WTC11 (cell line): Measurements from ENCODE around the gene FAM8A1. TPM values are rescaled to one million over a fixed set of nuclear protein-coding genes. Genes with fewer than 3 reads are reported as not detected.

Experiments used
- ATAC-seq: fragments of 200-7000 bp; cut with Tn5 transposase; 2 replicates; pipeline ENCODE4 v1.10.0; 2021; ENCODE audit warnings: mild to moderate bottlenecking, moderate library complexity
- CTCF ChIA-PET: fragments of 300-600 bp; sonication (Branson Sonifier 250); formaldehyde crosslinking; loops from one replicate; lab custom pipeline; 2021; ENCODE audit warnings: antibody characterized with exemption; lab: Charles Lee
- POLR2A ChIA-PET: fragments of 350-600 bp; sonication (Branson Sonifier 250); formaldehyde crosslinking; loops from one replicate; lab custom pipeline; 2021; ENCODE audit warnings: antibody characterized with exemption; lab: Charles Lee
- DNase-seq: peaks from one replicate; pipeline ENCODE4 v3.0.0; 2021; ENCODE audit warnings: low spot score
- H3K27ac Mint-ChIP-seq: 2 replicates; pipeline ENCODE4 v1.8.0; 2021; ENCODE audit warnings: mixed read lengths
- H3K27me3 Mint-ChIP-seq: 2 replicates; pipeline ENCODE4 v1.8.0; 2021; ENCODE audit warnings: low read depth, mild to moderate bottlenecking, moderate library complexity, mixed read lengths
- H3K36me3 Mint-ChIP-seq: 2 replicates; pipeline ENCODE4 v1.8.0; 2021; ENCODE audit warnings: mixed read lengths
- H3K4me1 Mint-ChIP-seq: 2 replicates; pipeline ENCODE4 v1.8.0; 2022; ENCODE audit warnings: mixed read lengths
- H3K4me3 Mint-ChIP-seq: 2 replicates; pipeline ENCODE4 v1.8.0; 2021; ENCODE audit warnings: mild to moderate bottlenecking, moderate library complexity, mixed read lengths
- H3K9me3 Mint-ChIP-seq: 2 replicates; pipeline ENCODE4 v1.8.0; 2021; ENCODE audit warnings: mixed read lengths
- AFF4 ChIP-seq: sonication (generic); formaldehyde crosslinking; IDR thresholded peaks from 2 replicates; pipeline ENCODE4 v1.8.1; 2023; ENCODE audit warnings: mild to moderate bottlenecking, missing genetic modification reagents, borderline replicate concordance
- ARID4B ChIP-seq: sonication (generic); formaldehyde crosslinking; IDR thresholded peaks from 2 replicates; pipeline ENCODE4 v1.8.0; 2023; ENCODE audit warnings: missing genetic modification reagents, mild to moderate bottlenecking, borderline replicate concordance
- CREB1 ChIP-seq: sonication (generic); formaldehyde crosslinking; IDR thresholded peaks from 2 replicates; pipeline ENCODE4 v1.8.0; 2023; ENCODE audit warnings: mild to moderate bottlenecking, missing genetic modification reagents
- E2F4 ChIP-seq: sonication (generic); formaldehyde crosslinking; IDR thresholded peaks from 2 replicates; pipeline ENCODE4 v1.8.1; 2022; ENCODE audit warnings: low read depth, mild to moderate bottlenecking, moderate library complexity, missing genetic modification reagents, borderline replicate concordance
- FOXJ3 ChIP-seq: sonication (generic); formaldehyde crosslinking; IDR thresholded peaks from 2 replicates; pipeline ENCODE4 v1.9.0; 2021; ENCODE audit warnings: missing genetic modification reagents, mild to moderate bottlenecking, borderline replicate concordance
- GABPB1 ChIP-seq: sonication (generic); formaldehyde crosslinking; IDR thresholded peaks from 2 replicates; pipeline ENCODE4 v1.8.1; 2023; ENCODE audit warnings: mild to moderate bottlenecking, missing genetic modification reagents
- IRF2 ChIP-seq: sonication (generic); formaldehyde crosslinking; IDR thresholded peaks from 2 replicates; pipeline ENCODE4 v1.8.0; 2022; ENCODE audit warnings: low read depth, missing genetic modification reagents, borderline replicate concordance
- JAZF1 ChIP-seq: fragments of 250-450 bp; sonication (Bioruptor Pico); IDR thresholded peaks from 2 replicates; pipeline ENCODE4 v1.9.0; 2021; ENCODE audit warnings: moderate library complexity, mild to moderate bottlenecking, inconsistent platforms
- KAT7 ChIP-seq: sonication (generic); formaldehyde crosslinking; IDR thresholded peaks from 2 replicates; pipeline ENCODE4 v1.8.1; 2023; ENCODE audit warnings: missing genetic modification reagents, mild to moderate bottlenecking, borderline replicate concordance
- MAX ChIP-seq: sonication (generic); formaldehyde crosslinking; IDR thresholded peaks from 2 replicates; pipeline ENCODE4 v1.8.0; 2022; ENCODE audit warnings: mild to moderate bottlenecking, missing genetic modification reagents
- NFE2L1 ChIP-seq: sonication (generic); formaldehyde crosslinking; IDR thresholded peaks from 2 replicates; pipeline ENCODE4 v1.8.1; 2023; ENCODE audit warnings: missing genetic modification reagents
- NR1H2 ChIP-seq: sonication (generic); formaldehyde crosslinking; IDR thresholded peaks from 2 replicates; pipeline ENCODE4 v1.9.0; 2021; ENCODE audit warnings: mild to moderate bottlenecking, moderate library complexity, missing genetic modification reagents
- NR3C1 ChIP-seq: sonication (generic); formaldehyde crosslinking; conservative IDR thresholded peaks from 2 replicates; pipeline ENCODE4 v1.8.1; 2023; ENCODE audit warnings: low read depth, mild to moderate bottlenecking, missing genetic modification reagents
- OVOL2 ChIP-seq: fragments of 250-450 bp; sonication (Bioruptor Pico); IDR thresholded peaks from 2 replicates; pipeline ENCODE4 v1.9.0; 2021; ENCODE audit warnings: mild to moderate bottlenecking, borderline replicate concordance
- RELA ChIP-seq: sonication (generic); formaldehyde crosslinking; IDR thresholded peaks from 2 replicates; pipeline ENCODE4 v1.8.1; 2022; ENCODE audit warnings: missing genetic modification reagents, mild to moderate bottlenecking, borderline replicate concordance
- TCF7 ChIP-seq: sonication (generic); formaldehyde crosslinking; IDR thresholded peaks from 2 replicates; pipeline ENCODE4 v1.8.0; 2022; ENCODE audit warnings: mild to moderate bottlenecking, low read depth, missing genetic modification reagents, moderate library complexity
- ZNF232 ChIP-seq: sonication (generic); formaldehyde crosslinking; IDR thresholded peaks from 2 replicates; pipeline ENCODE4 v1.8.0; 2022; ENCODE audit warnings: mild to moderate bottlenecking, missing genetic modification reagents
- ZNF396 ChIP-seq: fragments of 250-450 bp; sonication (Bioruptor Pico); IDR thresholded peaks from 2 replicates; pipeline ENCODE4 v1.8.0; 2021; ENCODE audit warnings: mild to moderate bottlenecking, moderate library complexity, borderline replicate concordance
- ZNF532 ChIP-seq: fragments of 250-450 bp; sonication (Bioruptor Pico); IDR thresholded peaks from 2 replicates; pipeline ENCODE4 v1.9.0; 2021; ENCODE audit warnings: mild to moderate bottlenecking, borderline replicate concordance
- total RNA-seq: library from RNA; stranded (reverse); gene quantifications from 3 replicates; pipeline ENCODE4 v1.2.3, GENCODE V29; 2021

Gene FAM8A1
- total RNA-seq, 1 experiment from 2014 or later, result 10.3 TPM

- Mint-ChIP-seq H3K27ac (peak overlapping the region; percentile 79), H3K27me3 (no peaks in the 10 kb centered on the region), H3K4me1 (no peaks in the 10 kb centered on the region), H3K4me3 (no peak overlapping the region), H3K36me3 (peaks cover 65% of the 10 kb centered on the region), H3K9me3 (no peaks in the 10 kb centered on the region)
- DNase-seq, result no peak
- CTCF ChIA-PET, result interaction anchor here (1.8 kb wide), 1 partner anchor 185 kb away, joined by 3 read pairs; no protein-coding TSS in a partner anchor
- TF ChIP-seq CREB1 (CRISPR knock-in tag) (no peak), E2F4 (CRISPR knock-in tag) (no peak), ZNF232 (CRISPR knock-in tag) (no peak), FOXJ3 (CRISPR knock-in tag) (no peak), TCF7 (no peak), OVOL2 (no peak)
- no peak for ATAC-seq
- POLR2A ChIA-PET, result no interaction called here
Measured at GRCh38 chr6:17629824-17630510, 29.9 kb downstream of the FAM8A1 start.

GRCh38 chr6:17630511-17631073 lies 30.5 kb downstream of the FAM8A1 start:
- peak overlapping the region; percentile 78; the same call in 1 of the 2 replicates for H3K27ac Mint-ChIP-seq
- ChIA-PET CTCF (interaction anchor here (1.8 kb wide), 1 partner anchor 185 kb away, joined by 3 read pairs; no protein-coding TSS in a partner anchor), POLR2A (interaction anchor here (0.6 kb wide), 1 partner anchor 389 kb away, joined by 4 read pairs; no protein-coding TSS in a partner anchor)
- no peak overlapping the region for H3K4me3 Mint-ChIP-seq
- DNase-seq (no peak), ATAC-seq (no peak)
- H3K27me3 Mint-ChIP-seq, result no peaks in the 10 kb centered on the region
- H3K4me1 Mint-ChIP-seq, result no peaks in the 10 kb centered on the region
- no peaks in the 10 kb centered on the region for H3K9me3 Mint-ChIP-seq
- peaks cover 64% of the 10 kb centered on the region for H3K36me3 Mint-ChIP-seq
- TF ChIP-seq GABPB1 (CRISPR knock-in tag) (no peak), NFE2L1 (no peak), CREB1 (CRISPR knock-in tag) (no peak), NR3C1 (CRISPR knock-in tag) (no peak), JAZF1 (CRISPR knock-in tag) (no peak), MAX (CRISPR knock-in tag) (no peak), IRF2 (CRISPR knock-in tag) (no peak), ZNF532 (no peak), AFF4 (CRISPR knock-in tag) (no peak), NR1H2 (no peak), ARID4B (CRISPR knock-in tag) (no peak), RELA (CRISPR knock-in tag) (no peak), KAT7 (CRISPR knock-in tag) (no peak), ZNF232 (CRISPR knock-in tag) (no peak), ZNF396 (CRISPR knock-in tag) (no peak)
